HG03457 (cell line): Measurements from ENCODE around the gene ACBD4.
"Not testable (repeated sequence)": the region's sequence is repeated elsewhere in the genome, so short reads cannot be mapped to it uniquely, and the experiment has no call there.

Source experiments
- ATAC-seq: cut with Tn5 transposase; IDR thresholded peaks from one replicate; pipeline ENCODE4 v1.9.1; 2021; ENCODE audit warnings: moderate number of reproducible peaks; ENCODE audit not compliant: unreplicated experiment

ACBD4 gene

GRCh38 chr17:45117848-45118646 lies 17.4 kb upstream of the ACBD4 start:
- ATAC-seq, result no peak

- ATAC-seq, result no peak
These were observed 16.8 kb upstream of the ACBD4 start for GRCh38 chr17:45118691-45119090.

DNA sequence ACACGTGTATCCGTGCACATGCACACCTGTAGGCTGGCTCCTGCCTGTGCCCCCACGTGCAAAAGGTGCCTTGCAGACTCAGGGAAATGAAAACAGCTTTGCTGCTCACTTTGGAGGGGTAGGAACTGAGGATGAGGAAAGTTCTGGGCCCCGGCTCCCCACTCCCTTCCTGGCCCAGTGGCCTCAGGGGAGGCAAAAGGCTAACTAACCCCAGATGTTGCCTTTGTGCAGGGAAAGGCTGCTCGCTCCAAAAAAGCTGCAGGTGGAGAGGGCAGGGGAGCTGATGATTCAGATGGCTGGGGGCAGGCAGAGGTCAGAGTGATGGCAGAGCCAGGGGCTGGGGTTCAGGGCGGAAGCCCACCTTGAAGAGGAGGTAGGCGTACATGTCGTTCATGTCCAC lies 15.5 kb upstream of the ACBD4 start:
- ATAC-seq, result no peak

GRCh38 chr17:45120558-45120957 lies 14.9 kb upstream of the ACBD4 start:
- no peak for ATAC-seq

DNA sequence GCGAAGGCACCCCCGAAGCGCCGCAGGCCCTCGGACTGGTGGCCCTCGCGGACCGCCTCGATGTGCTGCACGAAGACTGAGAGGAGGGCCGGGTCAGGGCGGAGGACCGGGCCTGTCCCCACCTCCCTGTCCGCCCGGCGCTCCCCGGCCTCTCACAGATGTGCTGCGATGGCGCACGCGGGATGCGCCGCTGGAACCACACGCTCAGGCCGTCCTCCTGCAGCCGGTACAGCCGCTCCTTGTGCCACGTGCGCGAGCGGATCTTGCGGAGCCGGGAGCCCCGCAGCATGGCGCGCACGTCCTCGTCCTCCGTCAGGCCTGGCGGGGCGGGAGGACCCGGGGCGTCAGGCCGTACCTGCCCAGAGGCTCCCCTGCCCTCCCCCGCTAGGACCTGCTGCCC lies 14.4 kb upstream of the ACBD4 start:
- no peak for ATAC-seq

GRCh38 chr17:45123076-45123770 lies 12.3 kb upstream of the ACBD4 start:
- ATAC-seq, result no peak

DNA sequence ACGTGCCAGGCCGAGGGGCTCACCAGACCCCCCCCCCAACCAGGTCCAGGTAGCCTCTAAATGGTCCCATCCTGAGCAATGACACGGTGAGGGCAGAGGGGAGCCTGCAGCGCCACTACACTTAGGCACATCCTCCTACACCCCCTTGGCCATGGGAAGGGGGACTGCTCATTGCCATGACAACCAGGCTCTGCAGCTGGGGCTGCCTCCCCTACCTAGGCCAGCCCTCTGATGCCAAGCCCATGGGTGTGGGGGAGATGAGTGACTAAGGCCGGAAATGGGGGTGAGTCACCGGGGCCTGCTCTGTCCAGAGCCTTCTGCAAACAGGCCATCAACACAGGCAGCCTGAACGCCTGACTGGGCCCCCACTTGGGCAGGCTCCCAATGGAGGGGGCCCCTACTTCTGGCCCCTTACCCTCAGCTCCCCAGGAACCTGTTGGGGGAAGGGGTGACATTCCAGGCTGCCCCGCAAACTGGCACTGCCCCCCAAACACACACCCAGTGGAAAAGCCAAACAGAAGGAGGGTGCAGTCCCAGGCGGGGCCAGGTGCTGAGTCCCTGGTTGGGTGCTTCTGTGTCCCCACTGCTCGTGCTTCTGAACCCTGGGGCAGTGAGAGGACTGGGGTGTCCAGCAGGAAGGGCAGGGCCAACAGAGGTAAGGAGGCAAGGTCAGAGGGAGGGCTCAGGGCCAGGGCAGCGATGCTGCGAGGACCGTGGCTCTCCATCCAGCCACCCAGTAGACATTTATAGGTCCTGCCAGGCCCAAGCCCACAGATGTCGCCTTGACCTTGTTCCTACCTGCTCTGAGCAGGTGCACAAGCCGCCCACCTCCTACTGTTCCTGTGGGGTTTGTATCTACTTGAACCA lies 11.3 kb upstream of the ACBD4 start:
- no peak for ATAC-seq

DNA sequence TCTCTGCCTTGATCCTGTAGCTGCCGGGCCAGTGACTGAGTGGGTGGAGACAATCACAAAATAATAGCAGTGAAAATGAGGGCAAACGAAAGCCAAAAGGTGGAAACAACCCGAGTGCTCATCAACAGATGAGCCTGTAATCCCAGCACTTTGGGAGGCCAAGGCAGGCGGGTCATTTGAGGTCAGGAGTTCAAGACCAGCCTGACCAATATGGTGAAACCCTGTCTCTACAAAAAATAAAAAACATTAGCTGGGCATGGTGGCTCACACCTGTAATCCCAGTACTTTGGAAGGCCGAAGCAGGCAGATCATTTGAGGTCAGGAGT lies 10.7 kb upstream of the ACBD4 start:
- ATAC-seq, result not testable (repeated sequence)

DNA sequence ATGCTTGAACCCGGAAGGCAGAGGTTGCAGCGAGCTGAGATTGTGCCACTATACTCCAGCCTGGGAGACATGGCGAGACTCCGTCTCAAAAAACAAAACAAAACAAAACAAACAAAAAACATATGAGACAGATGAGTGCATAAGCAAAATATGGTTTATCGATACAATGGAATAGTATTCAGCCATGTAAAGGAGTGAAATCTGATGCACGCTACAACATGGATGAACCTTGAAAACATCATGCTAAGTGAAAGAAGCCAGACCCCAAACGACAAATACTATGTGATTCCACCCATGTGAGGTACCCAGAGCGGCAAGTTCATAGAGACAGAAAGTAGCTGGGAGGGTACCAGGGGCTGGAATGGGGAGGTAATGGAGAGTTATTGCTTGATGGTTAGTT lies 10.0 kb upstream of the ACBD4 start:
- ATAC-seq, result no peak

- ATAC-seq, result no peak
These were observed 8.3 kb upstream of the ACBD4 start for GRCh38 chr17:45127207-45127547.

- ATAC-seq, result no peak
These were observed 7.8 kb upstream of the ACBD4 start for GRCh38 chr17:45127548-45128300.

DNA sequence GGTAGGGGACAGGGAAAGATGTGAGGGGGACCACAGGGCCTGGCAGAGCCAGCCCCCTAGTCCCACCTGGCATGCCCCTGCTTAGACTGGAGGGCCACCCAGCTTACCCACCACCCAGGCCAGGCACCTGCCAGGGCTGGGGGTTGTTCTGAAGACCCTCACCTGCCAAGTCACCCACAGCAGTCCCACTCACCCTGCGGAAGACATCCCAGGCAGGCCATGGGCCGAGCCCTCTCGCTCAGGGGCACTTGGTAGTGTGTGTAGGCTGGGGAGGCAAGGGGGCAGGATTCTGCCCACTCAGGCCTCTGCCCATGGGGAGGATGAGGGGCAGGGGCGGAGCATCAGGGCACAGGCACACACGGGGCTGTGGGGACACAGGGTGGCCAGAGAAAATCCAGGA lies 7.2 kb upstream of the ACBD4 start:
- no peak for ATAC-seq

DNA sequence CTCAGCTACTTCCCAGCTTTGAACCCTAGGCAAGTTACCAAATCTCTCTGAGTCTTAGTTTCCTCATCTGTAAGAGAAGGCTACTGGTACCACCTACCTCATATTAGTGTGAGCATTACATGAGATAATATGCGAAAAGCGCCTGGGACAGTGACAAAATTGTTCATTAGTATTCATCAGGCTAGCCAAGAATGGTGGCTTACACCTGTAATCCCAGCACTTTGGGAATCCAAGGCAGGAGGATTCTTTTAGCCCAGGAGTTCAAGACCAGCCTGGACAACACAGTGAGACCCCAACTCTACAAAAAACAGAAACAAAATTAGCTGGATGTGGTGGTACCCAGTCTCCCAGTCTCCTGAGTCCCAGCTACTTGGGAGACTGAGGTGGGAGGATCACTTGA lies 6.5 kb upstream of the ACBD4 start:
- ATAC-seq, result no peak

DNA sequence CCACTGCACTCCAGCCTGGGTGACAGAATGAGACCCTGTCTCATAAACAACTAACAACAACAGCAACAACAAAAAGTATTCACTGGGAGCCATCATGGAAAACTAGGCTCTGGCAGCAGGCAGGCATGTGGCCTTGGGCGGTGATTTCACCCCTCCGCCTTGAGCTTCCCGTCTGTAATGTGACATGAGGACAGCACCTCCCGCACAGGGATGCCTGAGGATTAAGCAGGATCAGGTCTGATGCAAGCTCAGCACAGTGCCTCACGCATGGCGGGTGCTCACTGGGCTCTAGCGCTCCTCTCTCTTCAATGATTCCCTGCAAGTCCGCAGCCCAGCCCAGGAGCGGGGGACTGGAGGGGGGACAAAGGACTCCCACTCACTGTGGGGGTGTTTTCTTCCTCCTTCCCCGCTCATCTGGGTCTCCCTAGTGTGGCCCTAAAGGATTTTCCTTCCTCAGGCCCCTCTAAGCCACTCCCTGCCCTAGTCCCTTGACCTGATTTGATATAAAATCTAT lies 6.0 kb upstream of the ACBD4 start:
- ATAC-seq, result no peak

DNA sequence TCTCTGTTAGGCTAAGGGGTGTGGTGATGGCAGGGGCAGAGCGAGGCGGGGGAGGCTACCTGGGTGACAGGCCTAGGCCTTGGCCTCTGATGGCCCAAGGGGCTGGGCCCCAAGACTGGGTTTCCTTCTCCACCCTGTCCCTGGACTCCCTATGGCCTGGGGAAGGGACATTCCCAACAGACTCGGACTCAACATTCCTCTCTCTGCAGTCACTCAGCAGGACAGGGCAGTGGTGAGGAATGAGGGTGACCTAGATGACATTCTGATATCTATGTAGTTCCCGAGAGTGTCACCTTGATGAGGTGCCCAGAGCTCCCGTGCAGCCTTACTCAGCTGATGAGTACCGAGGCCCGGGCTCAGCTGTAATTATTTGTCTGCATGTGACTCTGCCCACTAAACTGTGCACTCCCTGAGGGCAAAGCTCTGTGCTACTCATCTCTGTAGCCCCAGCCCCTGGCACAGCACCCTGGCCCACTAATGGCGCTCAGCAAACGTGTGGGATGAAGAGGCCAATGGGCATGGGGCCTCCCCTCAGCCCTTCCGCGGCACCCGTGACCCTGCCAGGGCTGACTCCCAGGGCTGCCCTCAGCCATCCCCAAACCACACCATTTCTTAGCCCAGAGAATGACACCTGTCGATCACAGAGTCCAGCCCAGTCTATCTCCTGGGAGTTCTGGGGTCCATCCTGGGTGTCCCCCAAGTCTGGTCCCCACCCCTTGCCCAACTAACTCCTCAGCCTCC lies 5.4 kb upstream of the ACBD4 start:
- ATAC-seq, result no peak

DNA sequence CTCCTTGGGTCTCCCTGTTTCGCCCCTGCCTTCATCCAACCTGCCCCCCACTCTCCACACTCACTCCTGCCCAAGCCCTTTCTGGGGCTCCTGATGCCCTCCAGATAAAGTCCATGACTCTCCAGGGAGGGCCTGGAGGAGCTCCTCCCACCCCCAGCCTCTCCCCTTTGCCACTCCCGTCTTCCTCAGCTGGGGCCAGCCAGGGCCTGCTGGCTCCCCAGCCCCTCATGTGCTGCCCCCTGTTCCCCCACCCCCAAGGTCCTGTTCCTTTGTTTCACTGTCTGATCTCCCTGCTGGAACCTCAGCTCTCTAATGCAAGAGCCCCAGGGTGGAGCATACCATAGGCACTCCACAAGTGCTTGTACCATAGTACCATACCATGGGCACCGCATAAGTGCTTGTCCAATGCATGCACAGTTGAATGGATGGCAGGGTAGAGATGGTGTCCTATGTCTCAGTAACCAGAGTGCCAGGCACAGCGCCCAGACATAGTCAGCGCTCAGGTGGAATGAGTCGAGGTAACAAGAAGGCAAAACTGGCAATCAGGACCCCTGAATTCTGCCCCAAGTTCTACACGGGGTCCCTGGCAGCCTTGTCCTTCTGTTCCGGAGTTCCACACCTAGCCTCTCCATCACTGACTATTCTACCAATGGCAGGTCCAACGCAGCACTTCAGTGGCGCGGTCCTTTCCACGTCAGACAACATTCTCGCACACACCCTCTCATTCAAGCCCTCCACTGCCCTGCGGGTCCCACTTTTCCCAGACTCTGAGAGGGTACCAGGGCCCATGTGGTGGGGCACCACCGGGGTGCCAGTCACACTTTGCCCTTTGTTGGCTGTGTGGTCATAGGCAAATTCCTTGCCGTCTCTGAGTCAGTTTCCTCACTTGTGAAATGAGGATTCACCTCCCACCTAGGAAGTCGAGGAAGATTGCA lies 4.5 kb upstream of the ACBD4 start:
- no peak for ATAC-seq

- ATAC-seq, result no peak
These were observed 3.7 kb upstream of the ACBD4 start for GRCh38 chr17:45131616-45132319.

- ATAC-seq, result no peak
These were observed 3.2 kb upstream of the ACBD4 start, which contains the start of gene PLCD3 for GRCh38 chr17:45132320-45132571. PLCD3 (minus strand) TSS chr17:45132515; CDS start chr17:45132410, 105 bp downstream.
